ENCODE measurements around the gene ATXN1. TPM values are rescaled to one million over a fixed set of nuclear protein-coding genes. Genes with fewer than 3 reads are reported as not detected.

The ATXN1 gene
- total RNA-seq, 1 donor from 2014 or later = 98.0 TPM

DNA sequence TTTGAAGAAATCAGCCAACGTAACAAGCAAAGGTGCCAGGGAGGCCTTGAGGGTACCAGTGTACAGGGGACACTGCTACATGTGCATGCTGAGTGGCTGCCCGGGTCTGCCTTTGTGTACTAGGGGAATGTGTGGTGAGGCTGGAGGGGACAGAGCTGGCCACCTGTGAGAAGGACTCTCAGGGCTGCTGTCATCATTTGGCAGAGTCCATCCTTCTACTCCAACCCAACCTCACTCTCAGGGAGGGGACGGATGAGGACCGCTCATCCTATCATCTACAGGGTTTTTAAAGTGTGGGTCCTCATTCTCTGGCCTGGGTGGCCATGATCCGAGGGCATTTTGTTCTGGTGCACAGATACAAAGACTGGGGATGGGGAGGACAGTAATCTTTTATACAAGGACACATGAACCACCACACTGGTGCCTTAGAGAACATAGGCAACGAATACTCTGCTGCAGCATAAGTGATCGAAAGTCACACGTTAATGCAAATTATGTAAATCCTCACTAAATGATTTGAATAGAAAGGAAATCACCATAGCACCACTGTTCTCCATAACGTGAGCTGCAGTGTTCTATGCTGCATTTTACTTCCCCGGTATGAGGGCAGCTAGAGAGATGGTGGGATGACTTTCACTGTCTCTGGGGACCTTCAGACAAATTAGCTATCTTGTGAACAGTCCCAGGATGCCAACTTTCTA is 341.5 kb downstream of the ATXN1 start:
- DNase-seq (ENCODE audit: low spot score) = no peak

DNA sequence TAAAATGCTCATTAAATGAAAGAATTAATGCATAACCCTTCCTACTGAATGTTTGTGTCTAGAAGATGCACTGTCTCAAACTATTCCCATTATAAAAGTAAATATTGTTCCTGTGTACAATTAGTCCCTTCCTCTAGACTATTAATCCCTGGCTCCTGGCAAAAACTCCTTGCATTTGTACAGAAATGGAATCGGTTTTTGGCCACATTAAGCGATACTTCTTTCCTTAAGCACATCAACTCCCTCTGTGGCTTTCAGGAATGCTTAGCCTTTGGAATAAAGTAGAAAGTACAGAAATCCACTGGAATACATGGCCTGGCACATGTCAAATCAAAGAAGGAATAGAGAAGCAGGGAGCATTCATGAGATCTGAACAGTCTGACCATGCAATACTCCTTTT is 343.1 kb downstream of the ATXN1 start:
- peak; percentile 66 for DNase-seq (ENCODE audit: low spot score)

DNA sequence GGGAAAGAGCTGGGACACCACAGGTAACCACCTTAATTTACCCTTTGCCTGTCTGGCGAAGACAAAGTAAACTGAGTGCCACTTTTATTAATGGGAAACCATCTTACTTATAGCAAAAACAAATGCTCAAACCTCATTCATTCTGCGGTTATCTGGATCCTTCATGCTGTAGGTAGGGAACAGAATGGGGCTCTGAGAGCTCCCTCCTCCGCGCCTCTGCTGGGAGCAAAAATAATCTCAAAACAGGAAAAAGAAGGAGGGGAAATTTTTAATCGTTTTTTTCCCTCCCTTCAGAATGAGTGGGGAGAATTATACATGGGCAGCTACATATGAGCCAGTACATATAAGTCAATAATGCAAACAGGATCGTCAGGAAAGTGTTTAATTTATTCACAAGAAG is 345.6 kb downstream of the ATXN1 start:
- no peak for DNase-seq (ENCODE audit: low spot score)

DNA sequence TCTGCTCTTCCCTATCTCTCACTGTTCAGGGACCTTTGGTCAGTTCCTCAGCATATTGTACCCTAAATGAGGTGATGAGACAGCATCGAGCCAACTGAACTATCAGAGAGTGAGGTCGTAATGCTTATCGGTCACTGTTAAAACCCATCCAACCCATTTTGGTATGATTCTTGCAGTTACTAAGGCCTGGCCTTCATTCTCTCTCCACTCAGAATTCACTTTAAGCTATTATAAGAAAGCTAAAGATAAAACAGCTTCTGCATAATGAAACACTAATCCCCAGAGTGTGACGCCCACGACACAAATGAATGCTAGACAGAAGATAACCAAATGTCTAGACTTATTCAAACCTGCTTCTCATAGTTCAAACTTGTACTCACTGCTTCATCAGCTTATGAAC is 347.1 kb downstream of the ATXN1 start:
- peak; percentile 79 for DNase-seq (ENCODE audit: low spot score)

DNA sequence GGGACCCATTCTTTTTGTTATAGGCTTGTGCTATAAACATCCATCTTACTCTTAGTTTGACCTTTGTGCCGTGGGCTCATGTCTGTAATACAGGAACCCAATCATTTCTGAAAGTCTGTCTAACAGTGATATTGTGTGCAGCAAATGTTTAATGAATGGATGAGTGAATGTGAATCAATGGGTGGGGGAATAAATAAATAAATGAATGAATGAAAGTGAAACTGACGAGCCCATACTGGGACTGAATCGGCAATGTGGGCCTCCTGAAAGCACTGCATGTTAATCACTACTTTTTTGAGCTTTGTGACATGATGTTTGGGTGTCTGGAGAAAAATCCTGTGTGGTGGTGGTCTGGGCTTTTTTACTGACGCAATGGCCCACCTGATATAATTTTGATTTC is 347.9 kb downstream of the ATXN1 start:
- DNase-seq (ENCODE audit: low spot score) = no peak

DNA sequence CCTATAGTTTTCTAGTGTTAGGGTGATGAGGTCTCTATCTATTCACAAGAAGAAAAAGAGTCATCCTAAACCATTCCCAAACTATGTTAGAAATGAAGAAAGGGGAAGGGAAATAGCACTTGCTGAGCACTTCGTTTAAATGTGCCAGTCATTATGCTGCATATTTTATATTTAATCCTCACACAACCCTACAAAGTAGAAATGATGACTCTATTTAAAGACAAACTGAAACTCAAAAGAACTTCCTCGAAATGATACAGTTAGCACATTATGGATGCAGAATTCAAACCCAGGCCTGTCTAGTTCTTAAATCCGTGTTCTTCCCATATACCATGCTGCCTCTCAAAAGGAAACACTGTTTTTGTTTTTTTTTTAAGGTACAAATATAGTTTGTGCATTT is 348.3 kb downstream of the ATXN1 start:
- DNase-seq (ENCODE audit: low spot score) = no peak

DNA sequence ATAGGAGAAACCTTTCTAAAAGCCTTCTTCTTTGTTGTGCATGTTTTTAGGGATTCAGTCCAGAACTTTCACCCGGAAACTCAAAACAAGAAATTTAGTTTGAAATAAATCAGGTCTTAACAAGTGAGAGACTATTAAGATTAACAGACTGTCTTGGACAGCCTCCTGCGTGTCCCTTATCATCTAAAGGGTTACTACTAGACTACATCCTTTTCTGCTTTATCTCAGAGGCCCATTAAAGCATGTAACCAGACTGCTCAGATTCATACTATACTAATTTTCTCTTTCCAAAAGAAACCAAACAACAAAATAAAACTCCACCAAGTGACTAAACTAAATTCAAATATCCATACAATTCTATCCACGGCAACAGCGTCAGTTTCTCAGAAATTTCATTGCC is 349.1 kb downstream of the ATXN1 start:
- DNase-seq (ENCODE audit: low spot score) = peak; percentile 61

DNA sequence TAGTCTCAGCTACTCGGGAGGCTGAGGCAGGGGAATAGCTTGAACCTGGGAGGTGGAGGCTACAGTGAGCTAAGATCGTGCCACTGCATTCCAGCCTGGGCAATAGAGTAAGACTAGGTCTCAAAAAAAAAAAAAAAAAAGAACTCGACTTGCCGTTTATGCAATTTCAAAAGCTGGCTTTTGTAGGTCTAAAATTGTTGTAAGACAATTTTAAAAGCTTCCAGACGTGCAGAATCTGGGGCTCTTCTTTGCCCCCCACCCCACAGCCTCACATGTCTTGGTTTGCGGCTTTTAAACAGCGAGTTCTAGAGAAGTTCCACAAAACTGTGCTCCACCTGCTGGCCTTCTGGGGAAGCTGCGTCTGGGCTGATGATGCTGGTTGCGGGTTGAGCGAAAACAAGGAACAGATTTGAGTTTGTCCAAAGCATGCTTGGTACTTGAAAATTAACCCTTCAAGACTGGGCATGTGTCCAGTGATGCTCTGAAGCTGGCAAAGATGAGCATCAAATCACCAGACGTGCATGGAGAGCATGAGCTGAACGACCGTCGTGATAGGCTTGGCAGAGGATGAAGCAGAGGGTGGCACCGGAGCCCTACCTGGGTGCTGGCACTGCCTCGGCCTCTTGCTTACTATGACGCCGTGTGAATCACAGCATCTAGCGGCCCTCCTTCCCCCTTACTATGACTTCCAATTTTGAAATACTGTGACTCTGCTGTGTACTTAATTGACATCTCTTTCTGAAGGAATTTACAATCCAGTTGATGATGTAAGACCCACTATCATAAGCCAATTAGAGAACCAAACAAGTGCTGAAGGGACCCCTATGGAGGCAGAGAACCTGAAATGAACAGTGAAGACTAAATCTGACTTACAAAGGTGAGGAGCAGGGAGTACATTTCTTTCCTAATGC is 351.5 kb downstream of the ATXN1 start:
- peak; percentile 77 for DNase-seq (ENCODE audit: low spot score)

DNA sequence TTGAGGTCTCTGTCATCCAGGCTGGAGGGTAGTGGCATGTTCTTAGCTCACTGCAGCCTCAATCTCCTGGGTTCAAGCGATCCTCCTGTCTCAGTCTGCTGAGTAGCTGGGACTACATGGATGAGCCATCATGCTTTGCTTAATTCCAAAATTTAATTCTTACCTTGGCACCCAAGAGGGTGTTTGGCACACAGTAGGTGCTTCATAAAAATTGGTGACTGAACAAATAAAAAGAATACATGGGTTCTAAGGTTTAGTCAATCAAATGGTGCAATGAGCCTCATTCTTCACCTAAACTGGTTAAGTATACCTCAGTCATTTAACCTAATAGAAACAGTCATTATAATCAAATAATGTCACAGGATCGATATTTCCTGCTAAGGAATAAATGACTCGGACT is 352.5 kb downstream of the ATXN1 start:
- DNase-seq (ENCODE audit: low spot score) = no peak

DNA sequence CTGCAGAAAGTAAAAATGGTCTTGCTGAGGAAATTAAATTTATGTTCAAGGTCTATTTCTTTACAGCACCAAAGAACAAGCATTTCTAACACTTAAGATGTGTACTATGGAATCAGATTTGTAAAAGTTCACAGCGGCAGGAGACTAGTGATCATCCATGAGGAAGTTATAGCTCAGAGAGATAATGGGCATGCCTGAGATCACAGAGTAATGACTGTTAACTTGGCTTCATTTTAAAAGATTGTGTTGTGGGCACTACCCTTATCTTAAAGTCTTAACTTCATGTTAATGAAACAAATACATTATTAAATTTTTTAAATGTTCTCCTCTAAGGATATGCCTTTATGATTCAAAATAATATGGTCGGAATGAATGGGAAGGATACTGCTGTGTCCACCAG is 354.3 kb downstream of the ATXN1 start:
- DNase-seq (ENCODE audit: low spot score) = no peak

DNA sequence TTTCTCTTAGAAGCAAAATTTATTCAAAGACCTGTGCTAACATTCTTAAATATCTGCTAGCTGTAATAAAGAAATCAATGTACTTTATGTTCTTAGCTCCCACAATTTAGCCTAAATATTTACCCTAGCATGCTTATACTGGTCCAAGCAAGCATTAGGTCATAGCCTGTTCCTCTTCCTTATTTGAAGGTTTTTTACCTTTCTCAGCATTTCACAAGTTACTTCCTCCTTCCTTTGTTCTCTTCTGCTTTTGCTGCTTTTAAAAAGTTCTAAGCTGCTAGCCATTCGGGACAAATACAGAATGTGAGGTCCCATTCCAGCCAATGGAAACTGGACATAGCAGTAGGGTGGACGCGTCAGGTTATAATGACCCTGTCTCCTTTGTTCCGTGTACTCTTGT is 354.7 kb downstream of the ATXN1 start:
- DNase-seq (ENCODE audit: low spot score) = peak; percentile 29

DNA sequence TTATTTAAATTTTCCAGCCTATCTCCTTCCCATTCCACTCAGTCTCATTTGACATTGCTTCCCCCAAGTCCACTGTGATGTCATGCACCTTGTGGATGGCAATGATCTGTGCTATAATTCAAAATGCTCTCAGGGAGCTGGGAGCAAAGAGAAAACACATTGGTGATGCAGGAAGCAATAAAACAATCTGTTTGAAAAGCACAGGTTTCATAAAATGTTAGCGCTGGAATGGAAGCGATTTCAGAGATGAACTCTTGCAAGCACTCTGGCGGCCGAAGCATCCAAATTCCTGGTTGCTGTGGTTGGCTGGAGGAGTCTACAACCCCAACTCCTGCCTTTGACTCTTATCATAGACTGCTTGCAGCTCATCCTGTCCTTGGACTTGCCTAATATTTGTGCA is 355.9 kb downstream of the ATXN1 start:
- DNase-seq (ENCODE audit: low spot score) = peak; percentile 48

DNA sequence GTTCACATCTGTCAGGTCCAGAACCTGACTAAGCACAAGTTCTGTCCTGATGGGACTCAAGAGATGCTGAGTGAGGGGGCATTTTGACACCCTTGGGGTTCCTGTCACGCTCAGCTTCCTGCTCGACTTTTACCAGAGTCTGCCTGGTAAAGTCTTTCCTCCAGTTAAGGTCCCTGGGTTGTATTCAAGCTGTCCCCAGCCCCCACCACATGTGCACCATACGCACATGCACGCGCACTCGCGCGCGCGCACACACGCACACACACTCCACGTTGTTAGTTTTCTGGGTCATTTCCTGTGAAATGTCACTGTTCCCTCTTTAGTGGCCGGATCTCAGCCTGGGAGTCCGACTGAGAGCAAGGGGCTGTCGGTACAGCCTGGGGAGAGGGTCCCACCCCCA is 356.8 kb downstream of the ATXN1 start:
- DNase-seq (ENCODE audit: low spot score) = no peak

DNA sequence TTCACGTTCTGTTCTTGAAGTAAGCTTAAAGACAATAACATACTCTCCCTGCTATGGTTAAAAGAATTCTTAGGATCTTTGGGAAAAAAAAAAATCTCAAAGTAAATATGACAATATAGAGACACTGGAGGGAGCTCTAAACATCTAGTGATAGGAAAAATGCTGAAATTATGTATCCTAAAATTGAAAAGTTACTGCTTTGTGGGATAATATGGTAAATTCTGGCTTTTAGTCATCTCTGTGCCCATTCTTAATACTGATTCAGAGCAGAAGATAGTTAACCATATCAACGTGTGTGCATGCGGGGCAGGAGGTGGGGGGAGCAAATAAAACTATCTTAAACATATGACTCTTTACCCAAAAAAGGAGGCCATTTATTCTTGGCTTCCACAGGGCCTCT is 357.4 kb downstream of the ATXN1 start:
- peak; percentile 61 for DNase-seq (ENCODE audit: low spot score)

DNA sequence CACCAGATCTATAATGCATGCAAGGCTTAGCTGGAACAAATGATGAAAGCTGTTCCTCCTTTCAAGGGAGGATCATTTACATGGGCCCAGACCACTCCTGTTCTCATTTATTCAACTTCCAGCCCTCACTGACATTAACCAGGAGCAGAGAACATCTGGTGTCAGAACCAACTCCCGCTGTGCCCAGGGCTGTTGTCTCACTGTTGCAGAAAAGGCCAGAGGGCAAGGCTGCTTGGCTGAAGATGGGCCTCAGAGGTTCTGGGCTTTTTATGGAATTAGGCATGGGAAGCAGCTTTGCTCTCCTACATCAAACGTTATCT is 358.7 kb downstream of the ATXN1 start:
- peak; percentile 98 for DNase-seq (ENCODE audit: low spot score)

DNA sequence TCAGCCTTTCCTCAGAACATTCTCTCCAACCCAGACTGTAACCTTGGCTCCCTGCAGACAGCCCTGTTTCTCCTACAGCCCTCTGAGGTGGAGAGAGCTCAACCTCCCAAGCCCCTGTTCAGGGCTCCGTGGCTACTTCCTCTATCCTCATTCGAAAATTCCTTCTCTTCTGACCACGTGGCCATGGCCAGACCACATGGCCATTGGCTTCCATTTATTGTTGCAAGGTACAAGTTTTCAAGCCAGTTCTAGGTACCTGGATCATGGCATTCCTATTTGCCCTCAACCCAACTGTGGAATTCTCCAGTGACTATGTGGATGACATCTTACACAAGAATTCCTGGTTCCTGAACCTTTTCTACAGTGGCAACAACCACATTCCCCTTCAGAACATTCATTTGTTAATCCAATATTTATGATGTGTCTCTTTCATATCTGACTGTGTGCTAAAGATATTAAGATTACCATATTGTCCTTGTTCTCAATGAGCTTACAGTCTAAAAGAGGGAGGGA is 361.0 kb downstream of the ATXN1 start:
- no peak for DNase-seq (ENCODE audit: low spot score)

DNA sequence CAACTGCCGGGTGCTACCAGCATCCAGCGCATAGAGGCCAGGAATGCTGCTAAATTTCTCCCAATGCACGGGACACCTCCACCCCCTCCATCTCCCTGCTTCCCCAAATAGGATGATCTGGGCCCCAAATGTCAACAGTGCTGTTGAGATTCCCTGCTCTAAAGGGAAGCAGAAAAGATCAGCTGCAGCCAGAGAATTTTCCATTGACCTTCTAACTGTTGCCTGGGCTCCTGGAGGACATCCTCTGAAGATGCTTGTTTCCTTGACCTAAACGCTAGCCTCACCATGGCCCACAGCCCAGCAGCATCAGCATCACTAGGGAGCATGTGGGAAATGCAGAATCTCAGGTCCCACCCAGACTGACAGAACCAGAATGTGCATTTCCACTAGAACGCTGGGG is 361.6 kb downstream of the ATXN1 start:
- DNase-seq (ENCODE audit: low spot score) = no peak

DNA sequence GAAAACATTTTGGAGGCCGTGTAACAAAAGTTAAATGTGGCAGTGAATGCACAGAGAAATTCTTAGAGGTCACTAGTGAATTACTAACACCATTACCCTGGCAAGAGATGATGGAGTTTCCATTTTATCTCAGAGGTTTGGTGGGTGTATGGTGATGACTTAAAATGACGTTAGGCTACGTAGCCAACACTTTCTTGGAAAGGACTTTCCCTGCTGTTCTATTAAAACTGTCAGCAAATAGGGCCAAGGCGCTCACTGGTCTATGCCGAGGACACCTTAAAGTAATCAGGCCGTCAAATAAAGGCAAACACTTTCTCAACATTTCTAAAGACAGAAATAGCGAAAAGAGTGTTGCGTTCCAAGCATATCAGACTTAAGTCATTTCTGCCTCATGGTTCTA is 362.1 kb downstream of the ATXN1 start:
- DNase-seq (ENCODE audit: low spot score) = no peak

DNA sequence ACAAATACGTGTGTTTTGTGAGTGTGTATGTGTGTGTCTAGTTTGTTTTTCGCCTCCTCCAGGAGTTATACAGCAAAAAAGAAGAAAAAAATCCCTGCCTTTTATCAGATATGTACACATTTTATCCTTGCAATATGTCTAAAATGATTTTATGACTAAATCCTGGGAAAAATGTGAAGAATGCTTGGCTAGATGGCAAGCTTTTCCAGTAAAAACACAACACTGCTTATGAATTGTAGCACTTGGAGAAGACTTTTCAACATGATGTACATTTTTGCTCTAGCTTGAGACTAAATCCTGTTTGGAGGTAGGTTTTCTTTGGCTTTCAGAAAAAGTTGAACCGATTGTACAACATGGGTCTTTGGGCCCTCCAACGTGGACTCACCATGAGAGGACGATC is 362.7 kb downstream of the ATXN1 start:
- peak; percentile 93 for DNase-seq (ENCODE audit: low spot score)

DNA sequence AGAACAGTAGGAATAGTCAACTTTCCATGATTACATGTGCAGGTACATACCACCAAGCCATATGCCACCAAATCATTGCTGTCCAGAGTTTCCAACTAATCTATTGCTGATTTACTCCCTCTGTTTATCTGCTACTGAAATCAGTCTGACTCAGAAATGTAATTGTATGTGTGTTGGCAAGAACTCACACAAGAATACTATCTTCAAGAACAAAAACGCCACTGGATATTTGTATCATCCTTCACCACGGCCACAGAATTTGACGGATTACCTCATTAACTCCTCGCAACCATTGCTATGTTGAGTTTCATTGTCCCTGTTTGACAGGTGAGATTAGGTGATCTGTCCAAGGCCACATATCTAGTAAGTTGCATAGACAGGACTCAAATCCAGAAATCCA is 363.6 kb downstream of the ATXN1 start:
- no peak for DNase-seq (ENCODE audit: low spot score)

DNA sequence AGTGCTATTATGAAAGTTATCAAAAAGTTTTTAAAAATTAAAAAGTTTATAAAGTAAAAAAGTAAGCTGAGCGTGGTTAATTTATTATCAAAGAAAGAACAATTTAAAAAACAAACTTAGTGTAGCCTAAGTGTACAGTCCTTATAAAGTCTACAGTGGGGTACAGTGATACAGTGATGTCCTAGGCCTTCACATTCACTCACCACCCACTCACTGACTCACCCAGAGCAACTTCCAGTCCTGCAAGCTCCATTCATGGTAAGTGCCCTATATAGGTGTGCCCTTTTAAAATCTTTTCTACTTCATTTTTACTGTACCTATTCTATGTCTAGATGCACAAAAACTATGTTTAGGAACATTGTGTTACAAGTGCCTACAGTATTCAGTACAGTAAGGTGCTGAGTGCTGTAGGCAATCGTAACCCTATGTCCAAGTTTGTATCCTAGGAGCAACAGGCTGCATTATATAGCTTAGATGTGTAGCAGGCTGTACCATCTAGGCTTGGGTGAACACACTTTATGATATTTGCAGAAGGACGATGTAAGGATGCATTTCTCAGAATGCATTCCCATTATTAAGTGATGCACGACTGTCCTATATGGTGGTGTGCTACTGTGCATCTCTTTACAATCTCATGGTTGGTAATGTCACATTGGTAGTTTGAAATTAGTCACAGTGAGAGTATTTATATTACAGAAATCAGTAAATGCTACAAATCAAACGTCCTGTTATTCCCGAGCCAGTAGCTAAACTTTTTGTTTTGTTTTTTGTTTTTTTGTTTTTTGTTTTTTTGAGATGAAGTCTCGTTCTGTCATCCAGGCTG is 364.6 kb downstream of the ATXN1 start:
- DNase-seq (ENCODE audit: low spot score) = no peak

DNA sequence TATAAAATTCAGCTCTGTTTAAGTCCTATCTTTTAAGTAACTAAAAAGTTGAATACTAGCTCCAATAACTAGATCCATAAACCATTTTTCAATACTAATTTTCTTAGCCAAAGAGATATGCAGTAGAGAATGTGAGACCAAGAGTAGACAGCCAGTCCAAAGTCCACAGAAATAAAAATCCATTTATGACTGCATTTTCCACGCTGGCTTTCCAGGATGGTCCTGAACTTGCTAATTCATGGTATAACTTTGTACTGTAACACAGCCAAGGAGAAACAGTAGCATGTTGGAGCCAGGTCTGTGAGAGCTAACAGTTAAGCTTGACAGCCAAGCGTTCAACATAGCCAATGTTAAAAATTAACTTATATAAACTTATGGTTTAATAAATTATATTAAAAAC is 366.6 kb downstream of the ATXN1 start:
- no peak for DNase-seq (ENCODE audit: low spot score)

Data from umbilical cord (tissue), 2 donors.